CD4-positive, alpha-beta T cell (primary cell): ENCODE results near the gene HM13. TPM values are rescaled to one million over a fixed set of nuclear protein-coding genes. Genes with fewer than 3 reads are reported as not detected.

Source experiments
- ATAC-seq: fragments of 200-7000 bp; cut with Tn5 transposase; one replicate; pipeline ENCODE4 v1.10.0; 2022; ENCODE audit warnings: mild to moderate bottlenecking; ENCODE audit not compliant: poor library complexity
- CTCF ChIA-PET: fragments of 350-600 bp; sonication (Branson Sonifier 250); formaldehyde crosslinking; loops from one replicate; lab custom pipeline; 2021; ENCODE audit warnings: antibody characterized with exemption, inconsistent platforms; lab: Charles Lee
- POLR2A ChIA-PET: fragments of 350-600 bp; sonication (Branson Sonifier 250); formaldehyde crosslinking; loops from one replicate; lab custom pipeline; 2021; ENCODE audit warnings: antibody characterized with exemption, inconsistent platforms; lab: Charles Lee
- DNase-seq, 14 experiments: peaks; one replicate each; pipeline ENCODE4 v3.0.0-alpha.2; 2013 to 2020; ENCODE audit warnings: mixed read lengths in 2 of 14
- H3K27ac ChIP-seq, 2 donors: one replicate each; pipeline versions ENCODE4 v1.5.1 to v1.7.0; 2013; ENCODE audit warnings: low read length in 2 of 2, low read depth in 1 of 2, mild to moderate bottlenecking in 1 of 2
- H3K27me3 ChIP-seq, 2 experiments: 1 replicate in 1 of 2; 2 replicates in 1 of 2; pipeline versions ENCODE4 v1.6.1 to v1.7.0; 2013; ENCODE audit warnings: low read length in 2 of 2, control low read depth in 1 of 2, mild to moderate bottlenecking in 1 of 2, moderate library complexity in 1 of 2; ENCODE audit not compliant: insufficient read depth in 2 of 2, control insufficient read depth in 1 of 2
- H3K36me3 ChIP-seq: one replicate; pipeline ENCODE4 v1.6.1; 2013; ENCODE audit warnings: low read length, control low read depth; ENCODE audit not compliant: insufficient read depth
- H3K4me1 ChIP-seq: one replicate; pipeline ENCODE4 v1.6.1; 2013; ENCODE audit warnings: low read length, control low read depth; ENCODE audit not compliant: insufficient read depth
- H3K4me3 ChIP-seq: one replicate; pipeline ENCODE4 v1.5.1; 2013; ENCODE audit warnings: mild to moderate bottlenecking, low read length, moderate library complexity
- H3K9me3 ChIP-seq, 2 experiments: 1 replicate in 1 of 2; 2 replicates in 1 of 2; pipeline versions ENCODE4 v1.6.1 to v1.7.0; 2013; ENCODE audit warnings: low read length in 2 of 2, mild to moderate bottlenecking in 2 of 2, control low read depth in 1 of 2, moderate library complexity in 1 of 2; ENCODE audit not compliant: control insufficient read depth in 1 of 2, insufficient read depth in 1 of 2
- H3K27ac Mint-ChIP-seq: one replicate; pipeline ENCODE4 v1.8.0; 2020; ENCODE audit warnings: mixed read lengths
- H3K27me3 Mint-ChIP-seq: one replicate; pipeline ENCODE4 v1.8.0; 2021; ENCODE audit warnings: mixed read lengths
- H3K36me3 Mint-ChIP-seq: one replicate; pipeline ENCODE4 v1.8.0; 2021; ENCODE audit warnings: low read depth, mixed read lengths
- H3K4me1 Mint-ChIP-seq: one replicate; pipeline ENCODE4 v1.8.0; 2021; ENCODE audit warnings: low read depth, mixed read lengths
- H3K4me3 Mint-ChIP-seq: one replicate; pipeline ENCODE4 v1.8.0; 2020; ENCODE audit warnings: mild to moderate bottlenecking, mixed read lengths
- H3K9me3 Mint-ChIP-seq: one replicate; pipeline ENCODE4 v1.8.0; 2020; ENCODE audit warnings: mixed read lengths
- CTCF ChIP-seq: fragments of 200-600 bp; IDR thresholded peaks from one replicate; pipeline ENCODE4 v1.8.0; 2022; ENCODE audit warnings: antibody characterized with exemption, mild to moderate bottlenecking
- intact Hi-C, 2 experiments: fragments of 100-400 bp; cut with DNase I in 1 of 2; cut with micrococcal nuclease in 1 of 2; formaldehyde crosslinking; loops; one replicate each; pipeline versions ENCODE4 v1.15.1 to v1.9.0; 2023 to 2025; cut with DNase I, micrococcal nuclease
- total RNA-seq, 174 experiments: library from RNA in 2 of 174; stranded (reverse) in 2 of 174; gene quantifications; one replicate each; pipeline ENCODE4 v1.2.3 and lab custom pipeline; 2021 to 2026

The HM13 gene
- total RNA-seq, 2 experiments from 2014 or later: 97.8 to 113 TPM

- DNase-seq: peak in 1 of 14 experiments; percentile 34
- intact Hi-C loops: no loop called here
- peaks cover 9% of the 10 kb centered on the region for H3K4me1 ChIP-seq
- no peak overlapping the region for H3K27ac ChIP-seq
- H3K9me3 Mint-ChIP-seq: no peaks in the 10 kb centered on the region
- H3K36me3 Mint-ChIP-seq: no peaks in the 10 kb centered on the region
- CTCF ChIA-PET: interaction anchor here (0.9 to 3.2 kb wide), 3 partner anchors 19 to 28 kb away, joined by 3 to 13 read pairs (median 3); no protein-coding TSS in a partner anchor
- peaks cover 7% of the 10 kb centered on the region for H3K4me1 Mint-ChIP-seq
- peak overlapping the region; percentile 68 for H3K4me3 Mint-ChIP-seq
- H3K27ac Mint-ChIP-seq: no peak overlapping the region
- POLR2A ChIA-PET: no interaction called here
- no peak for TF ChIP-seq CTCF
- peak; percentile 49 for ATAC-seq
- H3K4me3 ChIP-seq: peak overlapping the region; percentile 14
- H3K27me3 ChIP-seq: peaks cover 20 to 22% of the 10 kb centered on the region in 2 experiments
- H3K27me3 Mint-ChIP-seq: peaks cover 32% of the 10 kb centered on the region
- no peaks in the 10 kb centered on the region for H3K9me3 ChIP-seq
- no peaks in the 10 kb centered on the region for H3K36me3 ChIP-seq
Measured at GRCh38 chr20:31587545-31588389, 73.5 kb downstream of the HM13 start.

GRCh38 chr20:31590717-31591225 is 76.5 kb downstream of the HM13 start:
- Mint-ChIP-seq H3K4me1 (peaks cover 7% of the 10 kb centered on the region), H3K36me3 (no peaks in the 10 kb centered on the region), H3K27me3 (peaks cover 32% of the 10 kb centered on the region), H3K4me3 (no peak overlapping the region), H3K9me3 (no peaks in the 10 kb centered on the region), H3K27ac (no peak overlapping the region)
- ATAC-seq (no peak), DNase-seq (no peak)
- Histone ChIP-seq H3K27ac (no peak overlapping the region), H3K27me3 (peaks cover 20 to 22% of the 10 kb centered on the region in 2 experiments), H3K4me3 (no peak overlapping the region), H3K36me3 (no peaks in the 10 kb centered on the region), H3K4me1 (peaks cover 9% of the 10 kb centered on the region), H3K9me3 (no peaks in the 10 kb centered on the region)
- intact Hi-C loops: no loop called here
- TF ChIP-seq CTCF: no peak
- ChIA-PET POLR2A (interaction anchor here (0.8 kb wide), 1 partner anchor 17 kb away, joined by 3 read pairs; no protein-coding TSS in a partner anchor), CTCF (interaction anchor here (1.1 to 2.2 kb wide), 2 partner anchors 21 to 22 kb away, joined by 4 to 14 read pairs; no protein-coding TSS in a partner anchor)

GRCh38 chr20:31593221-31594001 is 79.2 kb downstream of the HM13 start:
- DNase-seq (no peak), ATAC-seq (no peak)
- H3K27ac ChIP-seq: no peak overlapping the region
- Mint-ChIP-seq H3K36me3 (no peaks in the 10 kb centered on the region), H3K27ac (no peak overlapping the region), H3K27me3 (peaks cover 14% of the 10 kb centered on the region), H3K9me3 (no peaks in the 10 kb centered on the region), H3K4me1 (peaks cover 1% of the 10 kb centered on the region), H3K4me3 (no peak overlapping the region)
- no peaks in the 10 kb centered on the region for H3K36me3 ChIP-seq
- H3K4me3 ChIP-seq: no peak overlapping the region
- ChIA-PET CTCF (interaction anchor here (1.8 kb wide), 1 partner anchor 19 kb away, joined by 8 read pairs; no protein-coding TSS in a partner anchor), POLR2A (no interaction called here)
- H3K4me1 ChIP-seq: no peaks in the 10 kb centered on the region
- peaks cover 5 to 6% of the 10 kb centered on the region in 2 experiments for H3K27me3 ChIP-seq
- no peak for TF ChIP-seq CTCF
- intact Hi-C loops: no loop called here
- H3K9me3 ChIP-seq: no peaks in the 10 kb centered on the region
